Mucosa of rectum (tissue), 2 donors: ENCODE results near the gene SMIM10.
A peak's percentile ranks its signal among the peaks of the same experiment; 100 is the strongest.
"Not testable (repeated sequence)": the region's sequence is repeated elsewhere in the genome, so short reads cannot be mapped to it uniquely, and the experiment has no call there.

Experiments used
- H3K27ac ChIP-seq, 2 donors: one replicate each; pipeline ENCODE4 v1.7.0; 2013; ENCODE audit warnings: inconsistent platforms in 2 of 2, low read depth in 2 of 2, low read length in 2 of 2
- H3K27me3 ChIP-seq, 2 donors: one replicate each; pipeline ENCODE4 v1.7.0; 2013; ENCODE audit warnings: low read length in 2 of 2; ENCODE audit not compliant: control insufficient read depth in 2 of 2, insufficient read depth in 2 of 2
- H3K36me3 ChIP-seq, 2 donors: one replicate each; pipeline ENCODE4 v1.7.0; 2013; ENCODE audit warnings: low read length in 2 of 2; ENCODE audit not compliant: control insufficient read depth in 2 of 2, insufficient read depth in 2 of 2
- H3K4me1 ChIP-seq, 2 donors: one replicate each; pipeline ENCODE4 v1.7.0; 2013; ENCODE audit warnings: low read length in 2 of 2, mild to moderate bottlenecking in 1 of 2; ENCODE audit not compliant: control insufficient read depth in 2 of 2, insufficient read depth in 2 of 2
- H3K4me3 ChIP-seq, 2 donors: one replicate each; pipeline ENCODE4 v1.7.0; 2013; ENCODE audit warnings: low read length in 2 of 2
- H3K9ac ChIP-seq, 2 donors: one replicate each; pipeline ENCODE4 v1.7.0; 2013; ENCODE audit warnings: low read length in 2 of 2, low read depth in 1 of 2, mild to moderate bottlenecking in 1 of 2
- H3K9me3 ChIP-seq, 2 donors: one replicate each; pipeline ENCODE4 v1.7.0; 2013; ENCODE audit warnings: low read length in 2 of 2; ENCODE audit not compliant: control insufficient read depth in 2 of 2
- donor health status: healthy.
- donor health status: Normal muscosa, but diverticular disease.

SMIM10 gene

DNA sequence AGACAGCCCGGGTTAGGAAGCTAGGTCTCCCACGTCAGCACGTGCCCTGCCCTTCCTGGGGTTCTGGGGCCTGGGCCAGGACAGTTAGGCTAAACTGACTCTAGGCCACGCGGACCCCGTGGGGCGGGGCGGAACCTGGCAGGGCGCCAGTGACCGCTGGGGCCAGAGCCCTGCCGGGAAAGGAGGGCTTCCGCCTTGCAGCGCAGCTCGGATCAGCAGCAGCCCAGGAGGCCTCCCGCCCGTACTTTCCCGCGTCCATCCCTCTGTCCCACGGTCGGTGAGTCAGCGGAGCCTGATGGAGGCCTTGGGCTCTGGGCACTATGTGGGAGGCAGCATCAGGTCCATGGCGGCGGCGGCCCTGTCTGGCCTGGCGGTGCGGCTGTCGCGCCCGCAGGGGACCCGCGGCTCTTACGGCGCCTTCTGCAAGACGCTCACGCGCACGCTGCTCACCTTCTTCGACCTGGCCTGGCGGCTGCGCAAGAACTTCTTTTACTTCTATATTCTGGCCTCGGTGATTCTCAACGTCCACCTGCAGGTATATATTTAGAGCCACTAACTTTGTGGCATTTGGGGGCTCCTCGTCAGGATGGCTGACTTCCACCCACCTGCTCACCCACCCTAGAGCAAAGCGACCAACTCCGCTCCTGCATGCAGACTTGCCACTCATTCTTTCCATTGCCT lies at the start of gene SMIM10:
TSS of gene SMIM10 (plus strand) at position 191 of the 681 bp plus-strand sequence. CDS start at position 296, 105 bp downstream.
- peak within 1 kb of the TSS; percentile 52 to 68 for H3K4me3 ChIP-seq
- H3K27ac ChIP-seq, result no peak within 1 kb of the TSS
- peaks cover 2 to 10% of the 10 kb centered on the region in 2 donors for H3K27me3 ChIP-seq
- no peaks in the 10 kb centered on the region for H3K36me3 ChIP-seq
- H3K9ac ChIP-seq, result peak within 1 kb of the TSS in 1 of 2 donors; percentile 57
- H3K4me1 ChIP-seq, result no peaks in the 10 kb centered on the region
- no peaks in the 10 kb centered on the region for H3K9me3 ChIP-seq

DNA sequence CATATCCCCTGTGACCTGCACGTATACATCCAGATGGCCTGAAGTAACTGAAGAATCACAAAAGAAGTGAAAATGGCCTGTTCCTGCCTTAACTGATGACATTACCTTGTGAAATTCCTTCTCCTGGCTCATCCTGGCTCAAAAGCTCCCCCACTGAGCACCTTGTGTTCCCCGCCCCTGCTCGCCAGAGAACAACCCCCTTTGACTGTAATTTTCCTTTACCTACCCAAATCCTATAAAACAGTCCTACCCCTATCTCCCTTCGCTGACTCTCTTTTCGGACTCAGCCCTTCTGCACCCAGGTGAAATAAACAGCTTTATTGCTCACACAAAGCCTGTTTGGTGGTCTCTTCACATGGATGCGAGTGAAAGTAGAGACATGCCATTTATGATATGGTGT lies 44.4 kb upstream of the SMIM10 start:
- H3K9me3 ChIP-seq, H3K4me1 ChIP-seq, H3K9ac ChIP-seq, H3K4me3 ChIP-seq, H3K36me3 ChIP-seq, H3K27me3 ChIP-seq, H3K27ac ChIP-seq: not testable (repeated sequence)

DNA sequence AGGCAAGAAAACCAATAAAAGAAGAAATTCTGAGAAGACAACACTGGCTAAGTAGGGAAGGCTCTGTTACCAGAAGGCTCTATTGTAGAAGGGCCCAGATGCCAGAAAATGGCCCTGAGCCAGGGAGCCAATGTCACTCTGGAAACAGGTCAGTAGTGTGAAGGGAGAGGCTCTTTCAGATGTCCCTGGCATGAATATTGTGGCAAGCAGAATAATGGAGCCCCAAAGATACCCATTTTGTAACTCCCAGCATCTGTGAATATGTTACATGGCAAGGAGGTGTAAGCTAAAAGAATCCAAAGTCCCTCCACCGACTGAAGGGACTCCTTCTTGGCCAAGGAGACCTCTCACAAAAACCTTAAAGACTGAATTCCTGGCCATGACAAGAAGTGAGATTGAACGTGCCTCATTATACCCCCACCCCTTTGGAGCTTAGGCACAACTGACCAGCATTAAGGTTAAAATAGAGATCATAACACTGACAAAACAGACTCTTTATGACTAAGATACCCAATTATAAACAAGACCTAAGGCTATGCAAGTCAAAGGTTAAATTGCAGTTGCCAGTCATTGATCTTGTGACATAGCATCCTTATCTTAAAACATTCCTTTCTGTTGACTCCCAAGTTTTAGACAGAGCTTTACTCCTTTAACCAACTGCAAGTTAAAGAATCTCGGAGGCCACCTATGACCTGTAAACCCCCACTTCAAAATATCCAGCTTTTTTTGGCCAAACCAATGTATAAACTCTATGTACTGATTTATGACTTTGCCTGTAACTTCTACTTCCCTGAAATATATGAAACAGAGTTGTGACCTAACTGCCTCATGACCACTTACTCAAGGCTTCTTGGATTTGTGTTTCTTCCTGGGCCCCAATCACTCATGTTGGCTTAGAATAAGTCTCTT lies 42.2 kb upstream of the SMIM10 start:
- Histone ChIP-seq H3K36me3 (no peaks in the 10 kb centered on the region), H3K9ac (no peak overlapping the region), H3K4me3 (no peak overlapping the region), H3K27ac (no peak overlapping the region), H3K27me3 (no peaks in the 10 kb centered on the region), H3K4me1 (no peaks in the 10 kb centered on the region), H3K9me3 (no peaks in the 10 kb centered on the region)

DNA sequence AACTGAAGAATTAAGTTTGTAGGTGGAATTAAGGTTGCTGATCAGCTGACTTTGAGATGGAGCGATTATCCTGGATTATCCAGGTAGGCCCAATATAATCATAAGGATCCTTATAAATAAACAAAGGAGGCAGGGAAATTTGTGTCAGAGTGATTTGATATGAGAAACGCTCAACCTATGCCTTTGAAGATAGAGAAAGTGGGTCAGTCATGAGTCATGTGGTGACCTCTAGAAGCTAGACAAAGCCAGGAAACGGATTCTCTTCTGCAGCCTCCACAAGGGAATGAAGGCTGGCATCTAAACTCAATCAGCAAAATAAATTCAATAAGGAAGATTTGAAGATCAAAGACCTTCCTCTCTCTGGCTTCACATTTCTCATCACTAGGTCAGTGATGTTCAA lies 41.5 kb upstream of the SMIM10 start:
- no peak overlapping the region for H3K27ac ChIP-seq
- H3K9me3 ChIP-seq, result no peaks in the 10 kb centered on the region
- no peak overlapping the region for H3K4me3 ChIP-seq
- H3K36me3 ChIP-seq, result no peaks in the 10 kb centered on the region
- no peaks in the 10 kb centered on the region for H3K4me1 ChIP-seq
- H3K9ac ChIP-seq, result no peak overlapping the region
- no peaks in the 10 kb centered on the region for H3K27me3 ChIP-seq

DNA sequence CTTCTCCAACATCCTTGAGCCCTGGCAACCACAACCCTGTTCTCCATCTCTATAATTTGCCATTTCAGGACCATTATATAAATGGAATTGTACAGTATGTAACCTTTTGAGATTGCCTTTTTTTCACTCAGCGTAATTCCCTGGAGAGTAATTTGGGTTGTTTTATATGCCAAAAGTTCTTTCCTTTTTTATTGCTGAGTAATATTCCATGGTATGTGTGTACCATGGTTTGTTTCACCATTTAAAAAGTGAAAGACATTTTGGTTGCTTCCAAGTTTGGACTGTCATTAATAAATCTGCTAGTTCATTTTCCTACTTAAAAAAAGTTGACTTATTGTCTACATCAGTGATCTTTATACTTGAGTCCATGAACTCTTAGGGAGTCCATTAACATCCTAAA lies 33.0 kb upstream of the SMIM10 start:
- peaks cover 0 to 4% of the 10 kb centered on the region in 2 donors for H3K27me3 ChIP-seq
- no peaks in the 10 kb centered on the region for H3K9me3 ChIP-seq
- no peak overlapping the region for H3K27ac ChIP-seq
- no peaks in the 10 kb centered on the region for H3K36me3 ChIP-seq
- no peak overlapping the region for H3K4me3 ChIP-seq
- no peaks in the 10 kb centered on the region for H3K4me1 ChIP-seq
- H3K9ac ChIP-seq, result no peak overlapping the region

DNA sequence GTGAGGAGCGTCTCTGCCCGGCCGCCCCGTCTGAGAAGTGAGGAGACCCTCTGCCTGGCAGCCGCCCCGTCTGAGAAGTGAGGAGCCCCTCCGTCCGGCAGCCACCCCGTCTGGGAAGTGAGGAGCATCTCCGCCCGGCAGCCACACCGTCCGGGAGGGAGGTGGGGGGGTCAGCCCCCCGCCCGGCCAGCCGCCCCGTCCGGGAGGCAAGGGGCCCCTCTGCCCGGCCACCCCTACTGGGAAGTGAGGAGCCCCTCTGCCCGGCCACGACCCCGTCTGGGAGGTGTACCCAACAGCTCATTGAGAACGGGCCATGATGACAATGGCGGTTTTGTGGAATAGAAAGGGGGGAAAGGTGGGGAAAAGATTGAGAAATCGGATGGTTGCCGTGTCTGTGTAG lies 30.4 kb upstream of the SMIM10 start:
- H3K36me3 ChIP-seq, H3K9ac ChIP-seq, H3K4me3 ChIP-seq, H3K4me1 ChIP-seq, H3K27me3 ChIP-seq, H3K27ac ChIP-seq, H3K9me3 ChIP-seq: not testable (repeated sequence)

DNA sequence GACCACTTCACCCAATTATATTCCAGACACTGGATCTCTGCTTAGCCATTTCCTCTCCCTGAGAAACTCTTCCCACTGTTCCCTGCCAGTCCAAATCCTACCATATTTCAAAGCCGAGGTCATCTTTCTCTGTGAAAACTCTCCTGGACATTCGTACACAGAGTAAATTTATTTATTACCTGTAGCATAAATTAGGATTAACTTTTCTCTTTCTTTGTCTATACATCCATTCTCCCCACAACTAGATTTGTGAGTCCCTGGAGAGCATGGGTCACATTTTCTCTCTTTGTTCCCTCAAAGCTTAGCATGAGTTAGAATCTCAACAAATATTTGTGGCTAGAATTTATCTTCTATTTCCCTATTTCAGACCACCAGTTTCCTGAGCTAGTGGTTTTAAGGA lies 27.8 kb upstream of the SMIM10 start:
- H3K4me1 ChIP-seq, result no peaks in the 10 kb centered on the region
- H3K9ac ChIP-seq, result no peak overlapping the region
- no peak overlapping the region for H3K4me3 ChIP-seq
- H3K27me3 ChIP-seq, result peaks cover 3 to 4% of the 10 kb centered on the region in 2 donors
- no peak overlapping the region for H3K27ac ChIP-seq
- no peaks in the 10 kb centered on the region for H3K9me3 ChIP-seq
- no peaks in the 10 kb centered on the region for H3K36me3 ChIP-seq

DNA sequence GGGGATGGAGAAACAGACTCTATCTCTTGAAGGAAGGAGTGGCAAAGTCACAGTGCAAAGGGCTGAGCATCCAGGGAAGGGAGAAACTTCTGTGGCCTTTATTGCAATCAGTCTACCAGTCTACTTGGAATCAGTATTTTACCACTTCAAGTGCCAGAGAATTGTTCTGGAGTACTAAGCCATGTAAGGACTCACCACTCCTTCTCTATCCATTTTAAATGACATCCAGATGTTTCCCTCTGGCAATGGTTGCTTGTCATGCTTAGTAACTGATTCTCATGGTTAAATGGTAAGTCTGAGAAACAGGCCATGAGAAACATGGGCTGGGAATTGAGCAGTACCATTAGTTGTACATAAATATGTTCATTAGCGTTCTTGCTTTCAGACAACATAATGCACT lies 21.1 kb upstream of the SMIM10 start:
- H3K27me3 ChIP-seq, result peaks cover 0 to 3% of the 10 kb centered on the region in 2 donors
- H3K4me3 ChIP-seq, result no peak overlapping the region
- H3K4me1 ChIP-seq, result no peaks in the 10 kb centered on the region
- H3K36me3 ChIP-seq, result no peaks in the 10 kb centered on the region
- H3K27ac ChIP-seq, result no peak overlapping the region
- no peak overlapping the region for H3K9ac ChIP-seq
- no peaks in the 10 kb centered on the region for H3K9me3 ChIP-seq

DNA sequence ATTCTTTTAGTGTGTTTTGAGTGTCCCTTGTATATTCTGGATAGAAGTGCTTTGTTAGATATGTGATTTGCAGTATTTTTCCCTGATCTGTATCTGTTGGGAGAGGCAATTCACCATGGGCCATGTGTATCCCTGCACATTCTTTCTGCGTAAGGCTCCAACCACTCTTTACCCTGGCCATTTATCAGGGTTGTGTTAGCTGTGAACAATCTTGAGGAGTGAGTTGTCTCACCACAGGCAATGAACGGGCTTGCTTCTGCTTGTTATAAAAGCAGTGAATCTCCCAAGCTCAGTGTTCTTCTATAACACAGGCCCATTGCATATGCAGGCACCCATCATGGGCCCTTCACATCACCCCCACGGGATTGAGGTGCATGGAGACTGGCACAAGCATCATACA lies 18.9 kb upstream of the SMIM10 start:
- no peaks in the 10 kb centered on the region for H3K36me3 ChIP-seq
- no peak overlapping the region for H3K9ac ChIP-seq
- H3K4me3 ChIP-seq, result no peak overlapping the region
- H3K9me3 ChIP-seq, result no peaks in the 10 kb centered on the region
- no peak overlapping the region for H3K27ac ChIP-seq
- no peaks in the 10 kb centered on the region for H3K4me1 ChIP-seq
- H3K27me3 ChIP-seq, result peaks cover 3 to 8% of the 10 kb centered on the region in 2 donors

DNA sequence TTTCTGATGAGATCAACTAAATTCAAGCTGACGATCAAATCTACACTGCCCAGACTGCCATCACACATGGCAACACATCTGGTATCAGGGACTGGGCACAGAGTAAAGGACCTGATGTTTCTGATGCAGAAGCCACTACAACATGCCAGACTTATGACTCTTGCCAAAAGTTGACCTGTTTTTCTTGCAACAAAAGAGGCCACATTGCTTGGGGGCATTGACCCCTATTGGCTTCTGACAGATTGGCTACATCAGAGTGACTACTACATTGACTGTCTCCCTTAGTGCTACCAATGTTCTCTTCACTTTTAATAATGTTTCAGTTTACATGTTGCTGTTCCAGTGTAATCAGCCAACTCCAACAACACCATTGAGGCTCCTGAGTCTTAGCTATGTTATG lies 15.3 kb upstream of the SMIM10 start:
- Histone ChIP-seq H3K9ac (no peak overlapping the region), H3K27me3 (peaks cover 5% of the 10 kb centered on the region in 2 donors), H3K27ac (no peak overlapping the region), H3K36me3 (no peaks in the 10 kb centered on the region), H3K9me3 (no peaks in the 10 kb centered on the region), H3K4me3 (no peak overlapping the region), H3K4me1 (no peaks in the 10 kb centered on the region)
